HUES48 (cell line): ENCODE data around the gene SPINK14.

Experiments used
- H3K27ac ChIP-seq: one replicate; pipeline ENCODE4 v1.7.0; 2013; ENCODE audit warnings: low read depth, low read length, inconsistent platforms
- H3K27me3 ChIP-seq: 2 replicates; pipeline ENCODE4 v1.6.1; 2013; ENCODE audit warnings: mild to moderate bottlenecking, low read length; ENCODE audit not compliant: control insufficient read depth, insufficient read depth
- H3K36me3 ChIP-seq: 2 replicates; pipeline ENCODE4 v1.6.1; 2013; ENCODE audit warnings: low read length; ENCODE audit not compliant: control insufficient read depth, insufficient read depth
- H3K4me1 ChIP-seq: 2 replicates; pipeline ENCODE4 v1.6.1; 2013; ENCODE audit warnings: mild to moderate bottlenecking, low read length; ENCODE audit not compliant: control insufficient read depth, insufficient read depth
- H3K4me3 ChIP-seq: 2 replicates; pipeline ENCODE4 v1.5.1; 2013; ENCODE audit warnings: mild to moderate bottlenecking, low read depth, low read length
- H3K9ac ChIP-seq: 2 replicates; pipeline ENCODE4 v1.6.1; 2013; ENCODE audit warnings: mild to moderate bottlenecking, low read depth, low read length, moderate library complexity
- H3K9me3 ChIP-seq: 2 replicates; pipeline ENCODE4 v1.6.1; 2013; ENCODE audit warnings: low read length; ENCODE audit not compliant: control insufficient read depth, insufficient read depth

The SPINK14 gene

DNA sequence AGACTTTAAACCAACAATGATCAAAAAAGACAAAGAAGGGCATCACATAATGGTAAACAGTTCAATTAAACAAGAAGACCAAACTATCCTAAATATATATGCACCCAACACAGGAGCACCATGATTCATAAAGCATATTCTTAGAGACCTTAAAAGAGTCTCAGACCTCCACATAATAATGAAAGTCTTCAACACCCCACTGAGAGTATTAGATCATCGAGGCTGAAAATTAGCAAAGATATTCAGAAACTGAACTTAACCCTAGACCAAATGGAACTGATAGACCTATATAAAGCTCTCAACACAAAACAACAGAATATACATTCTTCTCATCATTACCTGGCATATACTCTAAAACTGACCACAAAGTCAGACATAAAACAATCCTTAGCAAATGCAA, 11.7 kb upstream of the SPINK14 start:
- Histone ChIP-seq H3K9me3 (no peaks in the 10 kb centered on the region; the same call in 1 of the 2 replicates), H3K36me3 (no peaks in the 10 kb centered on the region), H3K4me1 (no peaks in the 10 kb centered on the region), H3K9ac (no peak overlapping the region), H3K27me3 (no peaks in the 10 kb centered on the region), H3K27ac (no peak overlapping the region), H3K4me3 (no peak overlapping the region)

DNA sequence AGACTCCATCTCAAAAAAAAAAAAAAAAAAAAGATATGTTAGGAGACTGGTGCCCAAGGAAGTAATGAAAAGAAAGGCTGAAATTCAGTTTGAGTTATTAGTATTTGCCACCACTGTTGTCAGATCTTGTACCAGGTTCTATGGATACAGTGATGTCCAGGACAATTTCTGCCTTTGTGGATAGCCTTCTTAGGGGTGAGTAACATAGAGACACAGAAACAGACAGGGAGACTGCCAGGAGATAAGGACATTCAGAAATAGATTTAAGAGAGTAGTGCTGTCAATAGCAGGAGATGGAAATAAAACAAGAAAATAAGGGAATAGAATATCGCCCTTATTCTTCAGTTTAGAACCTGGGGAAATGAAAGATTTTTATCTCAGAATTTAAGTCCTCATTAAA, 6.3 kb upstream of the SPINK14 start:
- no peaks in the 10 kb centered on the region for H3K27me3 ChIP-seq
- no peaks in the 10 kb centered on the region for H3K4me1 ChIP-seq
- H3K36me3 ChIP-seq = no peaks in the 10 kb centered on the region
- H3K4me3 ChIP-seq = no peak overlapping the region
- H3K27ac ChIP-seq = no peak overlapping the region
- H3K9ac ChIP-seq = no peak overlapping the region
- H3K9me3 ChIP-seq = no peaks in the 10 kb centered on the region

DNA sequence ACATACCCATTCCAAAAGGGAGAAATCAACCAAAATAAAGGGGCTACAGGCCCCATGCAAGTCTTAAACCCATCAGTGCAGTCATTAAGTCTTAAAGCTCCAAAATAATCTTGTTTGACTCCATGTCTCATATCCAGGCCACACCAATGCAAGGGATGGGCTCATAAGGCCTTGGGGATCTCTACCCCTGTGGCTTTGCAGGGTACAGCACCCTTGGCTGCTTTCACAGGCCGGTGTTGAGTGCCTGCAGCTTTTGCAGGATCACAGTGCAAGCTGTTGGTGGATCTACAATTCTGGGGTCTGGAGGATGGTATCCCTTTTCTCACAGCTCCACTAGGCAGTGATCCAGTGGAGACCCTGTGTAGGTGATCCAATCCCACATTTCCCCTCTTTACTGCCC, 5.0 kb upstream of the SPINK14 start:
- no peaks in the 10 kb centered on the region for H3K27me3 ChIP-seq
- no peak overlapping the region for H3K27ac ChIP-seq
- no peaks in the 10 kb centered on the region for H3K9me3 ChIP-seq
- no peaks in the 10 kb centered on the region for H3K4me1 ChIP-seq
- H3K36me3 ChIP-seq = no peaks in the 10 kb centered on the region
- H3K4me3 ChIP-seq = no peak overlapping the region
- H3K9ac ChIP-seq = no peak overlapping the region

DNA sequence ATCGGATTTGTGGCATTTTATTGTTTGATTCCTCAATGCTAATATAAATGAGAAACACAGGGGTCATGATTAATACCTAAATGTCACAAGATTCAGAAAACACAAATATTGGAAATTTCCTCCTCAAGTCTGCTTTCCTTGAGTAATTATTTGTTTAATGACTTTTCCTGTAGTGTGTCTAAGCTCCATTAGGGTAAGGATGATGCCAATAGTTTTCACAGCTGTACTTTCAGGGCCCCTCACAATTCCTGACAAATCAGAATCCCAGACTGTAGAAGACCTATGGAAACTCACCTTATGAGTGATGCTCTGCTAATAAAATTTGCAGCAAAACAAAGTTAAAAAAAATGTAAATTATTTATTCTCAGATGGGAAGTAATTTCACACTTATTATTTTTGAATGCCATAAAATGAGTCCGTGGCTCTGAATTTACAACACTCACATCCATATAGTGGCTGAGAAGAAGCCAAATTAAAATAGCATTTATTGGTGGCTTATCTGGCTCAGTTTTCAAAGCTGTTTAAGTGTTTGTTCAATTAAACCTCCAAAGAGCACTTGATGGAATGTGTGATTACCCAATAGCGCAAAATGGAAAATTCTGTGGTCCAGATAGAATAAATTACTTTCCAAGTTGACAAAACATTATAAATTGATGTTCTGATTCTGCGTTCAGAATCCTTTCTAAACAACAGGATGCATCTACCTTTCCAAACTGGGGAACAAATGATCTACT, 1.6 kb upstream of the SPINK14 start:
- no peaks in the 10 kb centered on the region for H3K27me3 ChIP-seq
- no peaks in the 10 kb centered on the region for H3K9me3 ChIP-seq
- no peak overlapping the region for H3K9ac ChIP-seq
- no peak overlapping the region for H3K27ac ChIP-seq
- no peaks in the 10 kb centered on the region for H3K4me1 ChIP-seq
- H3K4me3 ChIP-seq = no peak overlapping the region
- H3K36me3 ChIP-seq = no peaks in the 10 kb centered on the region

DNA sequence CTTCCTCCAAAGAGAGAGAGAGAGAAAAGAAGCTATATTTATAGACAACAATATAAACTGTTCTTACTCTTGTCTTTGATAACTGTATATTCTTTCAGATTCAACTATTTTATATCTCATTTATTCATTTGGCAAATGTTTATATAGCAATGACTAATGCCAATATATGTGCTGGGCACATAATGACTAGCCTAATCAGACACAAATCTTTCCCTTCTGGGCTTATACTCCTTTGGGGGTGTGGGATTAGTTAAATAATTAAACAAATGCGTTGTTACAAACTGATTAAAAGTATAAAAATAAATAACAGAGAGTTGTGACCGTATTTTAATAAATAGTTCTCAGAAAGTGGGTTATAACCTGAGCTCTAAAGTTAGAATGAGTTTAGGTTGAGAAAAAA, 4.0 kb downstream of the SPINK14 start:
- Histone ChIP-seq H3K4me1 (no peaks in the 10 kb centered on the region), H3K9ac (no peak overlapping the region), H3K36me3 (no peaks in the 10 kb centered on the region), H3K9me3 (no peaks in the 10 kb centered on the region), H3K27me3 (no peaks in the 10 kb centered on the region), H3K27ac (no peak overlapping the region), H3K4me3 (no peak overlapping the region)

DNA sequence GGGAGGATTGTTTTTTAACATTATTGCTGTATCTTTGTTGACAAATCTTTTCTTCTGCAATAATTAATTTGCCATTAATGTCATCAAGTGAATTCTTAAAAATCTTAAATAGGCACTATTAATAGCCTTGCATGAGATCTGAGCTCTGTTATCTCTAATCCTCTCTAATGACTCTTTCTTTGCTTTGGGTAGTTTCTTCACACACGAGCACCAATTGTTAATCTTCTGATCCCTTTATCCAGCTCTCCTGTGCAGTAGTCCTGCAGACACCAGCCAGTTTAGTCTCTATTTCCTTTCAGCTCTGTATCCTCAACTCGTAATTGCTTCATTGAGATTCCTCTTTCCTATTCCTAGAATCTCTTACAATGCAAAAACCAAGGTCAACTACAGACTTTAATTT, 8.1 kb downstream of the SPINK14 start:
- no peak overlapping the region for H3K27ac ChIP-seq
- H3K9ac ChIP-seq = no peak overlapping the region
- H3K27me3 ChIP-seq = no peaks in the 10 kb centered on the region
- no peak overlapping the region for H3K4me3 ChIP-seq
- H3K4me1 ChIP-seq = no peaks in the 10 kb centered on the region
- H3K36me3 ChIP-seq = no peaks in the 10 kb centered on the region
- H3K9me3 ChIP-seq = no peaks in the 10 kb centered on the region

DNA sequence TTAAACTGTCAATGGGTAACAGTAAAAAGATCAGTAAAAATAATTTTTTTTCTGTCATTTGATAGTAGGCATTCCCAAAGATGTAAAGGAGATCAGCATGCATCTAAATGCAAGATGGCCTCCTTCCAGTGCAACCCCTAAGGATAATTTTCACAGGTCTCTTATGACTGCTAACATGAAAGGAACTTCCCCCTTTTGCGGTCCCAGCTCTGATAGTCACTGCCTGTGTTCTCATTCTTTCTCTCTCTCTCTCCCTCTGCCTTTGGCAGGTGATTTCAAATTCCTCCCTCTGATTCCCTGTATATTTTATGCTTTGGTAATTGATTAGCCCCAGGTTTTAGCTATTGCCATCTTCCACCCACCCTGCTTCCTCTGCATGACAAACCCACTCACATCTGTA, 8.9 kb downstream of the SPINK14 start:
- Histone ChIP-seq H3K36me3 (no peaks in the 10 kb centered on the region), H3K9me3 (no peaks in the 10 kb centered on the region), H3K9ac (no peak overlapping the region), H3K4me1 (no peaks in the 10 kb centered on the region), H3K27ac (no peak overlapping the region), H3K27me3 (no peaks in the 10 kb centered on the region), H3K4me3 (no peak overlapping the region)

DNA sequence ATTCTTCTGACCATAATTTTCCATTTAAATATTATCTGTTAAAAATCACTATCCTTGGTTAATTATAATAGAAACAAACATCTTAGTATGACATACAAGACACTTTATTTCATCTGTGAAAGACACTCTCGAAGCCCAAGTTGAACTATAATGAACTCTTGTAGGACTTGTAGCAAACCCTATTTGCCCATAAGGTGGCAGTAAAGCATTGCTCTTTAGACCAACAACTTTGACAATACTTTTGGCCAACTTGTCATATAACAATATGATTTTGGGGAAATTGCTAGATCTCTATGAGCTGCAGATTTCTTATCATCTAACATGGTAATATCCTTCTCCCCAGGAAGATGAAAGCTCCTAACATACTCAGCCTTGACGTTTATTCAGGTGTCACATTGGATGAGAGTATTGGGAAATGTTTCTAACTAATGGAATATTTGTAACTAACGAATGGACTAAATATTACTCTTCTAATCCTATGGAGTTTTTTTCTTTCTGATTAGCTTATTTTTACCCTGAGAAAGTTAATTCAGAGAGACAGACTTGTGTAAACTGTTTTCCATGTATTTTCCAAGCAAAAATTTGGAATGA, 11.0 kb downstream of the SPINK14 start:
- Histone ChIP-seq H3K27ac (no peak overlapping the region), H3K27me3 (no peaks in the 10 kb centered on the region), H3K4me3 (no peak overlapping the region), H3K36me3 (no peaks in the 10 kb centered on the region), H3K9ac (no peak overlapping the region), H3K9me3 (no peaks in the 10 kb centered on the region), H3K4me1 (no peaks in the 10 kb centered on the region)

DNA sequence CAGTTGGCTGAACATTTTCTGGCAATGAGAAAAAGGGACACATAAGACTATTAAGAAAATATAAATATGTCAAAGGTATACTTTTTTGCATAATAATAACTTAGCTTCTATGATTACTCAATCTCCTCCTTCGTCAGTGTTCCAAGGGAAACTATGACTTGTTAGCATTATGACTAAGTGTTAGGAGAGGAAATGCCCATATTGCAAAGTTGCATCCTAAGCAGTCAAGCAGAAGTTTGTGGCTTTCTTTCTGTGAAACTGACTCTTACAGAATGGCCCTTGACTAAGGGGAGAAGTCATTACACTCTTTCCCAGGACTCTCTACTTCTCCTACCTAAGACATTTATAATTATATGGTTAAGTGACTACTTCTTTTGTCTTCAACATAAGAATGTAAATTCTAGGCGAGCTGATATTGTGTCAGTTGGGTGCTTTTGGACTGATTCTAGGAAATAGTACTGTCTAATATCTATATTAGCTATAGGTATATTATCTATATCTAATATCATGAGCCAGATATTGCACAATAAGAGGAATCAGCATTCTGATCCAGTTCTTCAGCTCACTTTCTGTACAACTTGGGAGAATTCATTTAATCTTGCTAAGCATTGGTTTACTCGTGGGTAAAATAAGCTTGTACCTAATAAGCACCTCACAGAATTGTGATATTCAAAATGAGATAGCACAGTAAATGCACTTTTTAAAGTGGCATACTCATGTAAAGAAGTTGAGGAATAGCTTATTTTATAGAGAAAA, 18.1 kb downstream of the SPINK14 start:
- no peak overlapping the region for H3K27ac ChIP-seq
- no peaks in the 10 kb centered on the region for H3K27me3 ChIP-seq
- no peaks in the 10 kb centered on the region for H3K36me3 ChIP-seq
- no peaks in the 10 kb centered on the region for H3K4me1 ChIP-seq
- no peaks in the 10 kb centered on the region for H3K9me3 ChIP-seq
- H3K9ac ChIP-seq = no peak overlapping the region
- H3K4me3 ChIP-seq = no peak overlapping the region

DNA sequence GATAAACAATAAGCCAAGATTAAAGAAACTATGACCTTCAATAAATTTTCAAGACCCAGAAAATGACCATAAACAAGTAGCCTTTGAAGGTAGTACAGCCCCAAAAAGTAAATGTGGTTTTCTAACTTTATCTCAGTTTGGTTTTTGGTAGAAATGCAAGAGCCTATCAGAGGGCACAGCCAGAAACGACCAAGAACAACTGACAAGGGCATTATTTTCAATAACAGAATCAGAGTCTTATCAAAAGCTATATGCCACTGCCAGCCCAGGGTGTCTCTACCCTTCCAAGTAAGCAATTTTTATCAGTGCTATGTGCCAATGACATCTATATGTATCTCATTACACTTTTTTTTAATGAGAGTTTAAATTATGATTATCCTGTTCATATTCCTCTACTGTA, 22.7 kb downstream of the SPINK14 start:
- Histone ChIP-seq H3K27ac (no peak overlapping the region), H3K4me3 (no peak overlapping the region), H3K4me1 (no peaks in the 10 kb centered on the region), H3K9ac (no peak overlapping the region), H3K9me3 (no peaks in the 10 kb centered on the region), H3K27me3 (no peaks in the 10 kb centered on the region), H3K36me3 (no peaks in the 10 kb centered on the region)

DNA sequence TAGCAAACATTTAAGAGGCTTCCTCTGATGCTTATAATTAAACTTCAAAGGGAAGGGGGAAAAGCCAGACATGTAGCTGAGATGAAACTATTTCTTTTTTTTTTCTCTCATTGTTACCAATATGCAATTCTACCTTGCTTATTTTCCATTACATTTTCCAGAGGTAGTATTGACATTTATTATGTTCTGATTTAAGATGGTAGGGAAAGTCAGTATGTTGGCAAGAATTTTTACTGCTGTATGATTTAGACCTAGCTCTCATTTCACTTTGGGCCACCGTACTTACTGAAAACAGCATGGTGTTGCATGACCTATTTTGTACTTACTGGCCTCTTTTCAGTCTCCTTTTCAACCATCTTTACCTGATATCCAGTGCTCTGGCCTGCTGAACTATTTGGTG, 24.9 kb downstream of the SPINK14 start:
- Histone ChIP-seq H3K4me1 (no peaks in the 10 kb centered on the region), H3K27me3 (no peaks in the 10 kb centered on the region), H3K4me3 (no peak overlapping the region), H3K9me3 (no peaks in the 10 kb centered on the region), H3K27ac (no peak overlapping the region), H3K9ac (no peak overlapping the region), H3K36me3 (no peaks in the 10 kb centered on the region)
